GM21381 (cell line): ENCODE results near the gene LUZP1.
"Not testable (repeated sequence)": the region's sequence is repeated elsewhere in the genome, so short reads cannot be mapped to it uniquely, and the experiment has no call there.

ENCODE experiments used
- ATAC-seq: cut with Tn5 transposase; IDR thresholded peaks from one replicate; pipeline ENCODE4 v1.9.1; 2021; ENCODE audit warnings: mild to moderate bottlenecking, moderate library complexity; ENCODE audit not compliant: unreplicated experiment

LUZP1 gene

DNA sequence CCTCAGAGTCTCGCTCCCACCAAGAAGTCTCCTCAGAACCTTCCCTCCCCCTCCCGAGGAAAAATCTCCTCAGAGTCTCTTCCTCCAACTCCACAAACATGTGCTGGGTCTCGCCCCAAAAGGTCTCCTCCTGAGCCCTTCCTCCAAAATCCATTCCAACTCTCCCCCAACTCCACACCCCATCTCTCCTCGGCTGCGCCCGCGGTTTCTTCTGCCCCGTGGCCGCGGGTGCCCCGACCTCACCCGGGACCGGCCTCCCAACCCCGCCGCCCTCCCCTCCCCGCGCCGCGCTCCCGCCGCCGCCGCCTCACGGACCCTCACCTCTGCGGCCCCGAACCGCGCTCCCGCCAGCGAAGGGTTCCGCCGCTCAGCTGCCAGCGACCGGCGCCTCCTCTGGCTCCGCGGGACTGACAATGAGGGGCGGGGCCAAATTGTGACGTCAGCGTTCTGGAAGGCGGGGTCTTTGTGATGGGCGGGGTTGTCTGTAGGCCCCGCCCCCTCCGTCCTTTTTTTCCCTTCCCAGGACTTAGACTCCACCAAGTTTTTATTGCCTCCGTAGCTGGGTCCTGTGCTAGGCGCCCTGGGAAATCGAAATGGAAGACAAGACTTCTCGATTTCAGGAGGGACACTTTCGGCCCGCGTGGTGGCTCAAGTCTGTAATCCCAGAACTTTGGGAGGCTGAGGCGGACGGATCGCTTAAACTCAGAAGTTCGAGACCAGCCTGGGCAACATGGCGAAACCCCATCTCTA, at the start of gene LUZP1:
LUZP1 (minus strand) TSS at position 412 of the 750 bp plus-strand sequence.
- peak; percentile 72 for ATAC-seq

- no peak for ATAC-seq
Observed at GRCh38 chr1:23217421-23218115, 48.9 kb upstream of the LUZP1 start, which contains the start of gene HTR1D. TSS of gene HTR1D (minus strand) at chr1:23217502. CDS start at chr1:23194219, 23,283 bp downstream.

- no peak for ATAC-seq
Observed at GRCh38 chr1:23216771-23217420, 48.2 kb upstream of the LUZP1 start.

- no peak for ATAC-seq
Observed at GRCh38 chr1:23215751-23216449, 47.2 kb upstream of the LUZP1 start.

DNA sequence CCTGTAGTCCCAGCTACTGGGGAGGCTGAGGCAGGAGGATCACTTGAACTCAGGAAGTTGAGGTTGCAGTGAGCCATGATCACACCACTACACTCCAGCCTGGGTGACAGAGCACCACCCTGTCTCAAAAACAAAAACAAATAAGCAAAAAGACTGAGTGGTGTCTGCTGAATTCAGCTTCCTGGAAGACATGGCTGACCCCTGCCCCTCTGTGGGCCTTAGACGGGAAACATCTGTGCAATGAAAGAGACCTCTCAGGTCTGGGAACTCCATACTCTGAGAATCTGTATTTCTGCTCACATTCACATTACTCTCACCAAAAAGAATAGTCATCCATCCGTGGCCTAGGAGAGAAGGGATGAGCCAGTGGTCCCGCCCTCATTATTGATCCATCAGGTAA, 46.6 kb upstream of the LUZP1 start:
- no peak for ATAC-seq

GRCh38 chr1:23214640-23215039, 46.0 kb upstream of the LUZP1 start:
- no peak for ATAC-seq

DNA sequence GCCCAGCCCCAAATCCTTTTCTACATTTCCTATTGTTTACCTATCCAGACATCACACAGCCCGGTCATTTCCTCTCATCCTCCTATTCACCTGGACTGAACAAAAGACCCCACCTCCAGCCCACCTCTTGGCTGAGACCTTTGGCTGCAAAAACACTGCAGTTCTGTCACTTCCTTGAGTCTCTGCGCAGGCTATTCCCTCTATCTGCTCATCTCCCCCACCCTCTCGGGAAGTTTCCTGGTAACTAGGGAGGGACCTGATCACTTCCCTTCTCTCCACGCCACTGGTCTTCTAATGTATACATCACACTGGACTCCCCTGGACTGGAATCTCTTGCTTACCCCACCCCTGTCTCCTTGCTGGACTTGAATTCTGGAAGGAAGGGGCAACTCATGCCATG, 43.3 kb upstream of the LUZP1 start:
- no peak for ATAC-seq

GRCh38 chr1:23210963-23211362, 42.3 kb upstream of the LUZP1 start:
- ATAC-seq, result no peak

DNA sequence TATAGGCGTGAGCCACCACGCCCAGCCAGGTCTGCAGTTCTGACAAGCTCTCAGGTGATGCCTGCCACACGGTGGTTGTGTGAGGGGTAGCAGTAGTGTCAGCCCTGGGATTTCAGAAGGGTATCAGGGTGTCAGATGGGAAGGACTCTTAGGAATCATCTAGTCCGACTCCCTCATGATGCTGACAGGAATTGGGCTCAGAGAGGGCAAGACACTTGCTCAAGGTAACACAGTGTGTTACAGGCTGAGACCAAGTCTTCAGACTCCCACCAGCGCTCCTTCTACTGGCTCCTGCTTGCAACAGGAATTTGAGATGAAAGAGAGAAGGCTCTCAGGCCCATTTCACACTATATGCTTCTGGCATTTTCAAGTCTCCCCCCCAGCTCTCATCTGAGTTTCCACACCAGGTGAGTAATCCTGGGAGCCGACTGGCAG, 41.7 kb upstream of the LUZP1 start:
- no peak for ATAC-seq

- ATAC-seq, result no peak
Observed at GRCh38 chr1:23209770-23210169, 41.1 kb upstream of the LUZP1 start.

- ATAC-seq, result no peak
Observed at GRCh38 chr1:23208527-23208926, 39.9 kb upstream of the LUZP1 start.

DNA sequence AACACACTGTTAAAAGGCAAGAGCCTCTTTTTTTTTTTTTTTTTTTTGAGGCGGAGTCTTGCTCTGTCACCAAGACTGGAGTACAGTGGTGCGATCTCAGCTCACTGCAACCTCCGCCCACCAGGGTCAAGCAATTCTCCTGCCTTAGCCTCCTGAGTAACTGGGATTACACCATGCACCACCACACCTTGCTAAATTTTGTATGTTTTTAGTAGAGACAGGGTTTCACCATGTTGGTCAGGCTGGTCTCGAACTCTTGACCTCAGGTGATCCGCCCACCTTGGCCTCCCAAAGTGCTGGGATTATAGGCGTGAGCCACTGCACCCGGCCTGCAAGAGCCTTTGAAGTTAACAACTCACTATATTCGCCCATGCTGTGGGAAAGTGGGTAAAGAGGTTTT, 39.1 kb upstream of the LUZP1 start:
- not testable (repeated sequence) for ATAC-seq

DNA sequence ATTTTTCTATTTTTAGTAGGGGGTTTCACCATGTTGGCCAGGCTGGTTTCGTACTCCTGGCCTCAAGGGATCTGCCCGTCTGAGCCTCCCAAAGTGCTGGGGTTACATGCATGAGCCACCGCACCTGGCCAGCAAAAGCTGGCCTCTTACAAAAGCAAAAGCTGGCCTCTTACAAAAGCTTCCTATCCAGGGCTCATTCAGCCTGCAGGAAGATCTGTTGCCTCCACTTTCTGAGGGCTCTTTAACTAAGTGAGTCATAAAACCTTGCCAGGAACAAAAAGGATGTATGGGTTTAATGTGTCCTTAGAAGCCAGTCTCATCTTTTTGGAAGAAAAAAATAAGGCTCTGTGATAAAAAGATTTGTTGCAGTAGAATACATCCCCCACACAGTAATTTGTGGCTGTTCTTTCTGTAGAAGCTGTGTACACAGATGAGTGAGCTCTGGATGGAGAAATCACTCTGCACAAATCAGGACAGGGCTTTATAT, 33.6 kb upstream of the LUZP1 start:
- ATAC-seq, result no peak

- ATAC-seq, result no peak
Observed at GRCh38 chr1:23200883-23201282, 32.2 kb upstream of the LUZP1 start.

- ATAC-seq, result no peak
Observed at GRCh38 chr1:23198373-23198772, 29.7 kb upstream of the LUZP1 start.

- ATAC-seq, result no peak
Observed at GRCh38 chr1:23196627-23197328, 28.1 kb upstream of the LUZP1 start.

- no peak for ATAC-seq
Observed at GRCh38 chr1:23194119-23194984, 25.7 kb upstream of the LUZP1 start.

- ATAC-seq, result no peak
Observed at GRCh38 chr1:23193391-23194118, 24.9 kb upstream of the LUZP1 start.

- no peak for ATAC-seq
Observed at GRCh38 chr1:23191199-23191598, 22.5 kb upstream of the LUZP1 start.
